Calu3 (cell line): ENCODE data around the gene DHX38. TPM values are rescaled to one million over a fixed set of nuclear protein-coding genes. Genes with fewer than 3 reads are reported as not detected.
"Not testable (repeated sequence)": the region's sequence is repeated elsewhere in the genome, so short reads cannot be mapped to it uniquely, and the experiment has no call there.

Experiments used
- BruUV-seq: library from RNA; stranded (reverse); fragments of 400-500 nt; replicated peaks from 2 replicates; lab custom pipeline; 2021; lab: Mats Ljungman, UMichigan
- CTCF ChIA-PET: fragments of 300-600 bp; sonication (Branson Sonifier 250); formaldehyde crosslinking; loops from one replicate; lab custom pipeline; 2022; ENCODE audit warnings: antibody characterized with exemption; lab: Charles Lee
- DNase-seq: peaks from one replicate; pipeline ENCODE4 v3.0.0; 2022
- H3K27ac Mint-ChIP-seq: one replicate; pipeline ENCODE4 v1.8.0; 2022; ENCODE audit warnings: mixed read lengths; ENCODE audit not compliant: unreplicated experiment
- H3K27me3 Mint-ChIP-seq: one replicate; pipeline ENCODE4 v1.8.0; 2022; ENCODE audit warnings: mixed read lengths; ENCODE audit not compliant: unreplicated experiment
- H3K36me3 Mint-ChIP-seq: one replicate; pipeline ENCODE4 v1.8.0; 2022; ENCODE audit warnings: mild to moderate bottlenecking, moderate library complexity, mixed read lengths; ENCODE audit not compliant: insufficient read depth, unreplicated experiment
- H3K4me1 Mint-ChIP-seq: one replicate; pipeline ENCODE4 v1.8.0; 2022; ENCODE audit warnings: mild to moderate bottlenecking, low read depth, mixed read lengths; ENCODE audit not compliant: unreplicated experiment
- H3K4me3 Mint-ChIP-seq: one replicate; pipeline ENCODE4 v1.8.0; 2022; ENCODE audit warnings: mild to moderate bottlenecking, low read depth, moderate library complexity, mixed read lengths; ENCODE audit not compliant: unreplicated experiment
- H3K9me3 Mint-ChIP-seq: one replicate; pipeline ENCODE4 v1.8.0; 2022; ENCODE audit warnings: low read depth, mixed read lengths; ENCODE audit not compliant: unreplicated experiment
- CTCF ChIP-seq: fragments of 200-600 bp; IDR thresholded peaks from one replicate; pipeline ENCODE4 v1.8.0; 2022; ENCODE audit warnings: antibody characterized with exemption; ENCODE audit not compliant: unreplicated experiment
- intact Hi-C: fragments of 100-400 bp; cut with micrococcal nuclease; formaldehyde crosslinking; loops from one replicate; pipeline ENCODE4 v1.10.0; 2022; ENCODE audit not compliant: unreplicated experiment
- total RNA-seq: library from RNA; stranded (reverse); gene quantifications from 2 replicates; pipeline ENCODE4 v1.2.3, GENCODE V29; 2022

The DHX38 gene
- total RNA-seq, 1 experiment from 2014 or later = 86.4 TPM

GRCh38 chr16:72050769-72051464, 42.7 kb upstream of the DHX38 start:
- DNase-seq = no peak
- Mint-ChIP-seq H3K4me1 (no peaks in the 10 kb centered on the region), H3K27ac (no peak overlapping the region), H3K36me3 (no peaks in the 10 kb centered on the region), H3K27me3 (peaks cover 52% of the 10 kb centered on the region), H3K9me3 (peaks cover 8% of the 10 kb centered on the region), H3K4me3 (no peak overlapping the region)
- CTCF ChIA-PET = no interaction called here
- intact Hi-C loops = no loop called here
- no TSS peak for BruUV-seq
- no peak for TF ChIP-seq CTCF

- DNase-seq = no peak
- CTCF ChIA-PET = no interaction called here
- intact Hi-C loops = no loop called here
- TF ChIP-seq CTCF = no peak
- H3K27me3 Mint-ChIP-seq = peaks cover 52% of the 10 kb centered on the region
- no TSS peak for BruUV-seq
- H3K9me3 Mint-ChIP-seq = peaks cover 8% of the 10 kb centered on the region
- no peaks in the 10 kb centered on the region for H3K4me1 Mint-ChIP-seq
- no peaks in the 10 kb centered on the region for H3K36me3 Mint-ChIP-seq
- no peak overlapping the region for H3K4me3 Mint-ChIP-seq
- no peak overlapping the region for H3K27ac Mint-ChIP-seq
Measured at GRCh38 chr16:72051818-72052217, 41.8 kb upstream of the DHX38 start.

- H3K27ac Mint-ChIP-seq, BruUV-seq, H3K4me3 Mint-ChIP-seq, H3K9me3 Mint-ChIP-seq, intact Hi-C loops, H3K36me3 Mint-ChIP-seq, H3K4me1 Mint-ChIP-seq, DNase-seq: not testable (repeated sequence)
- H3K27me3 Mint-ChIP-seq = peaks cover 61% of the 10 kb centered on the region
- CTCF ChIA-PET = interaction anchor here (1.5 kb wide), 1 partner anchor 18 kb away, joined by 3 read pairs; no protein-coding TSS in a partner anchor
Measured at GRCh38 chr16:72054254-72054847, 39.3 kb upstream of the DHX38 start, which contains the start of gene HP. Gene HP, plus strand, starts transcription at chr16:72054505. Its CDS starts 148 bp downstream, at chr16:72054653.

GRCh38 chr16:72055911-72056310, 37.7 kb upstream of the DHX38 start:
- Mint-ChIP-seq H3K36me3 (no peaks in the 10 kb centered on the region), H3K4me3 (no peak overlapping the region), H3K27me3 (peaks cover 62% of the 10 kb centered on the region), H3K27ac (no peak overlapping the region), H3K9me3 (no peaks in the 10 kb centered on the region), H3K4me1 (no peaks in the 10 kb centered on the region)
- no peak for TF ChIP-seq CTCF
- CTCF ChIA-PET = no interaction called here
- intact Hi-C loops = no loop called here
- no TSS peak for BruUV-seq
- no peak for DNase-seq

- intact Hi-C loops, H3K36me3 Mint-ChIP-seq, DNase-seq, H3K4me3 Mint-ChIP-seq, BruUV-seq, H3K9me3 Mint-ChIP-seq, H3K27ac Mint-ChIP-seq, H3K4me1 Mint-ChIP-seq: not testable (repeated sequence)
- H3K27me3 Mint-ChIP-seq = peaks cover 61% of the 10 kb centered on the region
- CTCF ChIA-PET = interaction anchor here (0.5 kb wide), 1 partner anchor 1389 kb away, joined by 3 read pairs; no protein-coding TSS in a partner anchor
Measured at GRCh38 chr16:72057313-72057712, 36.3 kb upstream of the DHX38 start.

- H3K27me3 Mint-ChIP-seq = peaks cover 56% of the 10 kb centered on the region
- CTCF ChIA-PET, H3K4me1 Mint-ChIP-seq, H3K36me3 Mint-ChIP-seq, H3K4me3 Mint-ChIP-seq, H3K9me3 Mint-ChIP-seq, BruUV-seq, intact Hi-C loops, DNase-seq, H3K27ac Mint-ChIP-seq: not testable (repeated sequence)
Measured at GRCh38 chr16:72059060-72059459, 34.6 kb upstream of the DHX38 start.
